ENCODE measurements around the gene LRIG1. TPM values are rescaled to one million over a fixed set of nuclear protein-coding genes. Genes with fewer than 3 reads are reported as not detected.

The LRIG1 gene
- total and polyA plus RNA-seq, 2 donors (not counting 1 experiment from before 2014, with no cell fraction given) = 27.9 to 104 TPM

DNA sequence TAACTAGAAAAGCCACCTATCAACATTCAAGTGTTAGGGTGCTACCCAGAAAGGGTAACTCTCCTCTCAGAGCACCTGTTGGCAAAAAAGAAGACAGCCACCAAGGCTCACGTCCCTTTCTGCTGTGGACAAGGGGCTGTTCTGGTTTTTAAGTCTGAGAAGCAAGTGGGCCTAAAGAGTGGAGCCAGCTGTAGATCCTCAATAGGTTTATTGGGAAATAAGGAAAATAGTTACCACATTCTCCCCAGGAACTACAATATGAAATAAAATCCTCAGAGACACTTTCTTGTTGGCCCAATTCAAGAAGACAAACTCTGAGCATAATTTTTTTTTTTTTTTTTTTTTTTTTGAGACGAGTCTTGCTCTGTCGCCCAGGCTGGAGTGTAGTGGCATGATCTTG, 35.8 kb downstream of the LRIG1 start:
- Histone ChIP-seq H3K79me2 (ENCODE audit: control insufficient read depth, insufficient read depth, low read length) (peaks cover 4% of the 10 kb centered on the region), H3K4me3 (replicated peaks in 1 of 4; ENCODE audit: control extremely low read depth in 1 of 4, insufficient read depth in 1 of 4, low read depth in 3 of 4, low read length in 4 of 4) (no peak overlapping the region), H3K4me2 (ENCODE audit: extremely low read depth, insufficient read depth, low read length) (no peak overlapping the region), H3K9me3 (ENCODE audit: control insufficient read depth, insufficient read depth, low read depth, low read length) (no peaks in the 10 kb centered on the region), H3K9ac (ENCODE audit: insufficient read depth, low read length) (no peak overlapping the region), H3K27ac (ENCODE audit: insufficient read depth, low read length) (no peak overlapping the region), H3K36me3 (ENCODE audit: control insufficient read depth, insufficient read depth, low read length) (peaks cover 5% of the 10 kb centered on the region), H4K20me1 (ENCODE audit: control insufficient read depth, extremely low read depth, insufficient read depth, low read length) (no peaks in the 10 kb centered on the region), H3K27me3 (ENCODE audit: control insufficient read depth, insufficient read depth, low read length) (no peaks in the 10 kb centered on the region), H2AFZ (ENCODE audit: low read length) (no peak overlapping the region), H3K4me1 (ENCODE audit: control insufficient read depth, extremely low read depth, insufficient read depth, low read length) (peaks cover 7% of the 10 kb centered on the region)
- peak in 1 of 2 donors; percentile 43 for DNase-seq (ENCODE audit: low read depth in 2 of 2)
- no peak for TF ChIP-seq EZH2 (IDR thresholded peaks at IDR 0.05; ENCODE audit: low read length, missing control alignments)
- TF ChIP-seq, protein P1, sequence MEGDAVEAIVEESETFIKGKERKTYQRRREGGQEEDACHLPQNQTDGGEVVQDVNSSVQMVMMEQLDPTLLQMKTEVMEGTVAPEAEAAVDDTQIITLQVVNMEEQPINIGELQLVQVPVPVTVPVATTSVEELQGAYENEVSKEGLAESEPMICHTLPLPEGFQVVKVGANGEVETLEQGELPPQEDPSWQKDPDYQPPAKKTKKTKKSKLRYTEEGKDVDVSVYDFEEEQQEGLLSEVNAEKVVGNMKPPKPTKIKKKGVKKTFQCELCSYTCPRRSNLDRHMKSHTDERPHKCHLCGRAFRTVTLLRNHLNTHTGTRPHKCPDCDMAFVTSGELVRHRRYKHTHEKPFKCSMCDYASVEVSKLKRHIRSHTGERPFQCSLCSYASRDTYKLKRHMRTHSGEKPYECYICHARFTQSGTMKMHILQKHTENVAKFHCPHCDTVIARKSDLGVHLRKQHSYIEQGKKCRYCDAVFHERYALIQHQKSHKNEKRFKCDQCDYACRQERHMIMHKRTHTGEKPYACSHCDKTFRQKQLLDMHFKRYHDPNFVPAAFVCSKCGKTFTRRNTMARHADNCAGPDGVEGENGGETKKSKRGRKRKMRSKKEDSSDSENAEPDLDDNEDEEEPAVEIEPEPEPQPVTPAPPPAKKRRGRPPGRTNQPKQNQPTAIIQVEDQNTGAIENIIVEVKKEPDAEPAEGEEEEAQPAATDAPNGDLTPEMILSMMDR (conservative IDR thresholded peaks at IDR 0.05 in 1 of 2, IDR thresholded peaks at IDR 0.05 in 1 of 2; ENCODE audit: low read depth in 1 of 2, low read length in 2 of 2) = no peak

DNA sequence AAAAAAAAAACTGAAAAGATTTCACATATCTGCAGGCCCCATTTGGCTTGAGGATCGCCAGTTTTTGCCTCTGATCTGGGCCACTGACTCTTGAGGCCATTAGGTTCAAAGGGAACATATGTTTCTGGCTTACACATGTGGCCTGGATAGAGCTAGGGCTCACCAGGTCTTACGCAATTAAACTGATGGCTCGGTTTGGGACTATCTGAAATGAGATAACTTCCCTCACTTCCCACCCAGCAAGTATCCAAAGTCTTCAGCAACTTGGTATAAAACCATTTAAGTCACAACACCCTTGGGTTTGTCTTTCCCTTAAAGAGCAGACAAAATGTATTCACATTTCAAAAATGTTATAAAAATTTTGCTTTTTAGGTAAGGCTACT, 36.3 kb downstream of the LRIG1 start:
- Histone ChIP-seq H3K79me2 (ENCODE audit: control insufficient read depth, insufficient read depth, low read length) (peaks cover 3% of the 10 kb centered on the region), H3K4me1 (ENCODE audit: control insufficient read depth, extremely low read depth, insufficient read depth, low read length) (peaks cover 7% of the 10 kb centered on the region), H3K9me3 (ENCODE audit: control insufficient read depth, insufficient read depth, low read depth, low read length) (no peaks in the 10 kb centered on the region), H3K9ac (ENCODE audit: insufficient read depth, low read length) (no peak overlapping the region), H3K4me2 (ENCODE audit: extremely low read depth, insufficient read depth, low read length) (no peak overlapping the region), H2AFZ (ENCODE audit: low read length) (no peak overlapping the region), H3K27ac (ENCODE audit: insufficient read depth, low read length) (no peak overlapping the region), H4K20me1 (ENCODE audit: control insufficient read depth, extremely low read depth, insufficient read depth, low read length) (no peaks in the 10 kb centered on the region), H3K4me3 (replicated peaks in 1 of 4; ENCODE audit: control extremely low read depth in 1 of 4, insufficient read depth in 1 of 4, low read depth in 3 of 4, low read length in 4 of 4) (no peak overlapping the region), H3K36me3 (ENCODE audit: control insufficient read depth, insufficient read depth, low read length) (peaks cover 5% of the 10 kb centered on the region), H3K27me3 (ENCODE audit: control insufficient read depth, insufficient read depth, low read length) (no peaks in the 10 kb centered on the region)
- DNase-seq (ENCODE audit: low read depth in 2 of 2) = peak in 1 of 2 donors; percentile 49
- TF ChIP-seq EZH2 (IDR thresholded peaks at IDR 0.05; ENCODE audit: low read length, missing control alignments) = no peak
- TF ChIP-seq, protein P1 (conservative IDR thresholded peaks at IDR 0.05 in 1 of 2, IDR thresholded peaks at IDR 0.05 in 1 of 2; ENCODE audit: low read depth in 1 of 2, low read length in 2 of 2) = no peak

DNA sequence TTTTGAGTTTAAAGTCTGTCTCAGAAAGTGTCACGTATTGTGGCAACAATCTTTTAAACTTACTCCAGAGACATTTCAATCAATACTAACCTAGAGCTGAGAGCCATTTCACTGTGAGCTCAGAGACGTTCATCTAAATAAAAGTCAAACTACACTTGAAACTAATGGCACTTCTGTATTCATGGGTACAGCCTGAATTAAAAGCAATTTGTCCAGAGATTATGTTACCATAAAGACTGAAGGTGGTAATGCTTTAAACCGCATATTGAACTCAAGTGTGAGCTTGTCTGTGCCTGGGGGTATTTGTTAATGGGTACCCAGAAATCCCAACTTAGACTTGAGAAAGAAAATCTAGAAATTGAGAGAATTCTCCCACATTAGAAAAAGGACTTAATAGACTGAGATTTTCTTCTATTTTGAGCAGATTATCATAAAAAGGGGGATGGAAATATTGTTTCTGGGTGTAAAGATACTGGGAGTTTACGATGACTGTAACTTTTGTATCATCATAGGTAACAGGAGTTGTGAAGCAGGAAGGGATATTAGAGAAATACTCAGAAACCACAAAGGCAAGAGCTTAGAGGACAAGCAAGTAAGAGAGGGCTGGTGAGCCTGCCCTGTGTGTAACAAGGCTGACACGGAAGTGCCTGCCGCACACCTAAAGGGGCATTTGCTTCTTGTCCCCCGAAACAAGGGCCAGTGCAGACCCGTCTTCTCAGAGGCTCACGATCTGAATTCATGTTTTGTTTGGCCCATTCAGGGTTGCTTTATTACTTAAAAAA, 36.9 kb downstream of the LRIG1 start:
- H3K36me3 ChIP-seq (ENCODE audit: control insufficient read depth, insufficient read depth, low read length) = peaks cover 5% of the 10 kb centered on the region
- H3K4me3 ChIP-seq (replicated peaks in 1 of 4; ENCODE audit: control extremely low read depth in 1 of 4, insufficient read depth in 1 of 4, low read depth in 3 of 4, low read length in 4 of 4) = no peak overlapping the region
- no peak overlapping the region for H3K4me2 ChIP-seq (ENCODE audit: extremely low read depth, insufficient read depth, low read length)
- no peak overlapping the region for H3K9ac ChIP-seq (ENCODE audit: insufficient read depth, low read length)
- H3K27ac ChIP-seq (ENCODE audit: insufficient read depth, low read length) = no peak overlapping the region
- DNase-seq (ENCODE audit: low read depth in 2 of 2) = no peak
- no peak for TF ChIP-seq EZH2 (IDR thresholded peaks at IDR 0.05; ENCODE audit: low read length, missing control alignments)
- TF ChIP-seq, protein P1 (conservative IDR thresholded peaks at IDR 0.05 in 1 of 2, IDR thresholded peaks at IDR 0.05 in 1 of 2; ENCODE audit: low read depth in 1 of 2, low read length in 2 of 2) = no peak
- no peaks in the 10 kb centered on the region for H4K20me1 ChIP-seq (ENCODE audit: control insufficient read depth, extremely low read depth, insufficient read depth, low read length)
- H3K79me2 ChIP-seq (ENCODE audit: control insufficient read depth, insufficient read depth, low read length) = peaks cover 3% of the 10 kb centered on the region
- no peak overlapping the region for H2AFZ ChIP-seq (ENCODE audit: low read length)
- H3K27me3 ChIP-seq (ENCODE audit: control insufficient read depth, insufficient read depth, low read length) = no peaks in the 10 kb centered on the region
- H3K4me1 ChIP-seq (ENCODE audit: control insufficient read depth, extremely low read depth, insufficient read depth, low read length) = peaks cover 7% of the 10 kb centered on the region
- no peaks in the 10 kb centered on the region for H3K9me3 ChIP-seq (ENCODE audit: control insufficient read depth, insufficient read depth, low read depth, low read length)
